K562 (cell line): ENCODE results near the gene CLIC1. TPM values are rescaled to one million over a fixed set of nuclear protein-coding genes. Genes with fewer than 3 reads are reported as not detected.

Source experiments
- BCLAF1 ChIP-seq, 2 experiments: fragments of 450-650 bp in 1 of 2; IDR thresholded peaks; 2 replicates each; pipeline ENCODE4 v1.6.1; 2011 to 2017; ENCODE audit warnings: low read depth in 2 of 2, antibody characterized with exemption in 1 of 2, borderline replicate concordance in 1 of 2, low read length in 1 of 2, mild to moderate bottlenecking in 1 of 2, mixed read lengths in 1 of 2; ENCODE audit not compliant: control insufficient read depth in 1 of 2
- CHD2 ChIP-seq: IDR thresholded peaks from 2 replicates; pipeline ENCODE4 v1.6.1; 2011; ENCODE audit warnings: low read depth, low read length
- DMBX1 ChIP-seq: fragments of 250-450 bp; sonication (Bioruptor Pico); IDR thresholded peaks from 2 replicates; pipeline ENCODE4 v1.8.0; 2022; ENCODE audit warnings: inconsistent platforms, mild to moderate bottlenecking, moderate library complexity, borderline replicate concordance
- E2F6 ChIP-seq, 2 experiments: IDR thresholded peaks; 2 replicates each; pipeline ENCODE4 v1.6.1; 2011; ENCODE audit warnings: borderline replicate concordance in 1 of 2, control low read depth in 1 of 2, low read depth in 1 of 2, low read length in 1 of 2, mild to moderate bottlenecking in 1 of 2, mixed read lengths in 1 of 2, moderate library complexity in 1 of 2; ENCODE audit not compliant: insufficient read depth in 1 of 2, insufficient read length in 1 of 2, poor library complexity in 1 of 2, severe bottlenecking in 1 of 2; ENCODE audit errors: extremely low read depth in 1 of 2
- ETS2 ChIP-seq: IDR thresholded peaks from 2 replicates; pipeline ENCODE4 v1.6.1; 2016; ENCODE audit warnings: borderline replicate concordance, missing genetic modification characterization, mild to moderate bottlenecking, moderate library complexity, missing compliant biosample characterization; ENCODE audit not compliant: poor library complexity, severe bottlenecking
- FOXA1 ChIP-seq: fragments of 450-650 bp; IDR thresholded peaks from 2 replicates; pipeline ENCODE4 v1.6.1; 2016; ENCODE audit warnings: mild to moderate bottlenecking, borderline replicate concordance
- JUN ChIP-seq, 2 experiments: sonication (generic) in 1 of 2; formaldehyde crosslinking in 1 of 2; IDR thresholded peaks; 2 replicates each; pipeline versions ENCODE4 v1.6.1 to v1.8.0; 2012 to 2022; ENCODE audit warnings: borderline replicate concordance in 2 of 2, mild to moderate bottlenecking in 2 of 2, improper control_type of control experiment in 1 of 2, low read depth in 1 of 2, low read length in 1 of 2, missing genetic modification reagents in 1 of 2
- MCM5 ChIP-seq: fragments of 450-650 bp; IDR thresholded peaks from 2 replicates; pipeline ENCODE4 v1.6.1; 2016; ENCODE audit warnings: low read depth
- POLR2B ChIP-seq: fragments of 450-650 bp; IDR thresholded peaks from 2 replicates; pipeline ENCODE4 v1.6.1; 2018; ENCODE audit warnings: low read depth; ENCODE audit not compliant: partially characterized antibody
- RERE ChIP-seq: sonication (generic); formaldehyde crosslinking; IDR thresholded peaks from 2 replicates; pipeline ENCODE4 v1.8.0; 2023; ENCODE audit warnings: missing genetic modification reagents, mild to moderate bottlenecking, borderline replicate concordance
- SMARCE1 ChIP-seq: fragments of 450-650 bp; IDR thresholded peaks from 2 replicates; pipeline ENCODE4 v1.7.1; 2016; ENCODE audit warnings: mild to moderate bottlenecking
- SRSF1 ChIP-seq: fragments of 200-400 bp; formaldehyde crosslinking; IDR thresholded peaks from 2 replicates; pipeline ENCODE4 v1.6.1; 2017; ENCODE audit warnings: mild to moderate bottlenecking, low read depth, low read length, moderate library complexity
- TRIM24 ChIP-seq, 2 experiments: fragments of 450-650 bp; IDR thresholded peaks; 2 replicates each; pipeline ENCODE4 v1.6.1; 2016
- ZNF253 ChIP-seq: fragments of 250-450 bp; sonication (Bioruptor Pico); conservative IDR thresholded peaks from 2 replicates; pipeline ENCODE4 v1.6.1; 2021; ENCODE audit warnings: mild to moderate bottlenecking
- ZNF586 ChIP-seq: fragments of 450-650 bp; formaldehyde crosslinking; conservative IDR thresholded peaks from 2 replicates; pipeline ENCODE4 v1.4.0; 2020; ENCODE audit warnings: mild to moderate bottlenecking, moderate library complexity
- polyA plus RNA-seq, 8 experiments: library from polyadenylated mRNA; depleted of rRNA in 4 of 8; stranded (reverse) in 5 of 8; unstranded in 3 of 8; fragments of >200 nt; fragmentation: Nextera tagmentation in 2 of 8; fragmentation: Illumina TruSeq in 1 of 8; extraction: Ambion mirVana in 2 of 8; extraction: Trizol in 1 of 8; gene quantifications; 2 replicates each; pipeline versions ENCODE4 v1.2.1 to v1.2.3, GENCODE V29; 2011 to 2014; ENCODE audit warnings: inconsistent platforms in 1 of 8, missing spikeins in 1 of 8
- total RNA-seq, 7 experiments: library from RNA; depleted of rRNA in 6 of 7; stranded (reverse); fragments of >200 nt in 6 of 7; fragmentation: Illumina TruSeq in 2 of 7; extraction: Trizol in 2 of 7; gene quantifications; 2 replicates each; pipeline versions ENCODE4 v1.2.1 to v1.2.3, GENCODE V29; 2011 to 2021; ENCODE audit warnings: low replicate concordance in 1 of 7

The CLIC1 gene
- total and polyA plus RNA-seq, 9 of the 15 experiments (the other 6 are each of a cell fraction or from before 2014, with no cell fraction given): 1,267 to 2,419 (median 1,808) TPM

DNA sequence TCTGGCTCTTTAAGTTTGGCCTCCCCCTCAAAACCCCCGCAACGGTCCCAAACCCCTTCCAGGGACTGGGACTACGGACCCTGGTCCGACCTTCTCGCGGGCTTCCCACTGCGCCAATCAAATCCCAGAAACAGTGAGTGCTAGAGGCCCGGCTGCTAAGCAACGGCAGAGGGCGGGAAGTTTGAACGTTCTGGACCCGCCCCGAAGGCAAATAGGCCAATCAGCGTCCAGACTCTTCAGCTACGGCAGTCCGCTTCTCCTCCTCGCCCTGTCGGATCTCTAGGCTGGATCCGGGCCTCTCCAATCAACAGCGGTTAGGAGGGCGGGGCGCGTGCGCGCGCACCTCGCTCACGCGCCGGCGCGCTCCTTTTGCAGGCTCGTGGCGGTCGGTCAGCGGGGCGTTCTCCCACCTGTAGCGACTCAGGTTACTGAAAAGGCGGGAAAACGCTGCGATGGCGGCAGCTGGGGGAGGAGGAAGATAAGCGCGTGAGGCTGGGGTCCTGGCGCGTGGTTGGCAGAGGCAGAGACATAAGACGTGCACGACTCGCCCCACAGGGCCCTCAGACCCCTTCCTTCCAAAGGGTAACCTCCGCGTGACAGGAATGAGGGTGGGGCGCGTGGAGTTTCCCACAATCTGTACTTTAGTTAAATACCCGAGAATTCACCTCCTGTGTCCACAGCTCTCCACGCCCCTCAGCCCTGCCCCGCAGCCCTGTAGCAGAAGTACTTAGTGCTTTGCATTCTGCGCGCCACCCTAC, 3.5 kb upstream of the CLIC1 start, which contains the start of gene MSH5 (continued):
- no peak for TF ChIP-seq ETS2 (tag)
- peak; percentile 80; the same call in 1 of the 2 replicates for TF ChIP-seq SRSF1
- no peak for TF ChIP-seq SMARCE1
- TF ChIP-seq DMBX1: peak; percentile 88
- TF ChIP-seq FOXA1: no peak
- no peak for TF ChIP-seq BCLAF1 (IDR thresholded peaks at IDR 0.05; ENCODE audit: borderline replicate concordance in 1 of 2, control insufficient read depth in 1 of 2, low read depth in 2 of 2, low read length in 1 of 2)
- 0 out of 2 replicates have a peak, but pooled peaks have one; percentile 14 for TF ChIP-seq ZNF586
- peak; percentile 39 to 40; a peak in 2 of 4 replicates for TF ChIP-seq TRIM24 (IDR thresholded peaks at IDR 0.05)
- TF ChIP-seq RERE: no peak
- TF ChIP-seq JUN (IDR thresholded peaks at IDR 0.05; ENCODE audit: borderline replicate concordance, low read depth, low read length): peak; percentile 71; the same call in 1 of the 2 replicates
- peak; percentile 98; the same call in 1 of the 2 replicates for TF ChIP-seq JUN (CRISPR knock-in tag; IDR thresholded peaks at IDR 0.05; ENCODE audit: borderline replicate concordance)
- TF ChIP-seq CHD2: peak; percentile 92
- TF ChIP-seq POLR2B: peak; percentile 94
- peak; percentile 98 to 99 for TF ChIP-seq E2F6 (IDR thresholded peaks at IDR 0.05; ENCODE audit: borderline replicate concordance in 1 of 2, extremely low read depth in 1 of 2, insufficient read depth in 1 of 2, insufficient read length in 1 of 2, low read depth in 1 of 2, low read length in 1 of 2, poor library complexity in 1 of 2, severe bottlenecking in 1 of 2)
- no peak for TF ChIP-seq MCM5
- TF ChIP-seq ZNF253: no peak
